ENCODE measurements around the gene ACBD3.
A peak's percentile ranks its signal among the peaks of the same experiment; 100 is the strongest.

ACBD3 gene

GRCh38 chr1:226100436-226101391 is 85.8 kb downstream of the ACBD3 start:
- Histone ChIP-seq H3K27ac (ENCODE audit: low read length) (no peak overlapping the region), H3K4me3 (ENCODE audit: low read length) (peak overlapping the region; percentile 56), H2AFZ (ENCODE audit: low read length) (peak overlapping the region; percentile 71)

GRCh38 chr1:226098870-226099835 is 87.4 kb downstream of the ACBD3 start:
- Histone ChIP-seq H3K27ac (ENCODE audit: low read length) (no peak overlapping the region), H3K9me2 (replicated peaks; ENCODE audit: insufficient read depth, low read length) (no peaks in the 10 kb centered on the region), H3K9me3 (replicated peaks; ENCODE audit: insufficient read depth, low read length) (no peaks in the 10 kb centered on the region), H3K4me1 (ENCODE audit: low read length) (peaks cover 5% of the 10 kb centered on the region), H3K4me2 (ENCODE audit: low read depth, low read length) (no peak overlapping the region), H4K20me1 (ENCODE audit: insufficient read depth, low read length) (no peaks in the 10 kb centered on the region), H3K4me3 (ENCODE audit: low read length) (no peak overlapping the region), H3F3A (ENCODE audit: insufficient read depth, low read length) (no peaks in the 10 kb centered on the region; the same call in 1 of the 2 replicates), H3K27me3 (replicated peaks; ENCODE audit: insufficient read depth, low read length) (no peaks in the 10 kb centered on the region), H2AFZ (ENCODE audit: low read length) (no peak overlapping the region), H3K9ac (ENCODE audit: low read length) (no peak overlapping the region), H3K36me3 (replicated peaks; ENCODE audit: insufficient read depth, low read length) (no peaks in the 10 kb centered on the region), H3K79me2 (ENCODE audit: low read length) (no peaks in the 10 kb centered on the region)
- no peak for TF ChIP-seq EZH2 (optimal IDR thresholded peaks at IDR 0.05; ENCODE audit: low read depth, low read length)
- no peak for TF ChIP-seq EZH2phosphoT487 (IDR thresholded peaks at IDR 0.05; ENCODE audit: low read length)
- no peak for TF ChIP-seq CTCF (IDR thresholded peaks at IDR 0.05; ENCODE audit: low read length)
- DNase-seq = peak; percentile 5

More at GRCh38 chr1:226100436-226101391, 85.8 kb downstream of the ACBD3 start:
- peak; percentile 51 for DNase-seq
- H4K20me1 ChIP-seq (ENCODE audit: insufficient read depth, low read length) = no peaks in the 10 kb centered on the region
- H3K79me2 ChIP-seq (ENCODE audit: low read length) = no peaks in the 10 kb centered on the region
- peak overlapping the region; percentile 69 for H3K4me2 ChIP-seq (ENCODE audit: low read depth, low read length)
- no peaks in the 10 kb centered on the region for H3K36me3 ChIP-seq (replicated peaks; ENCODE audit: insufficient read depth, low read length)
- no peaks in the 10 kb centered on the region for H3K9me3 ChIP-seq (replicated peaks; ENCODE audit: insufficient read depth, low read length)
- H3K9me2 ChIP-seq (replicated peaks; ENCODE audit: insufficient read depth, low read length) = no peaks in the 10 kb centered on the region
- no peak for TF ChIP-seq EZH2phosphoT487 (IDR thresholded peaks at IDR 0.05; ENCODE audit: low read length)
- TF ChIP-seq EZH2 (optimal IDR thresholded peaks at IDR 0.05; ENCODE audit: low read depth, low read length) = no peak
- TF ChIP-seq CTCF (IDR thresholded peaks at IDR 0.05; ENCODE audit: low read length) = peak; percentile 17; the same call in 1 of the 2 replicates
- peak overlapping the region; percentile 23; the same call in 1 of the 2 replicates for H3K9ac ChIP-seq (ENCODE audit: low read length)
- H3K4me1 ChIP-seq (ENCODE audit: low read length) = peaks cover 5% of the 10 kb centered on the region
- no peaks in the 10 kb centered on the region; the same call in 1 of the 2 replicates for H3F3A ChIP-seq (ENCODE audit: insufficient read depth, low read length)
- H3K27me3 ChIP-seq (replicated peaks; ENCODE audit: insufficient read depth, low read length) = no peaks in the 10 kb centered on the region

- TF ChIP-seq EZH2phosphoT487 (IDR thresholded peaks at IDR 0.05; ENCODE audit: low read length) (no peak), EZH2 (optimal IDR thresholded peaks at IDR 0.05; ENCODE audit: low read depth, low read length) (no peak), CTCF (IDR thresholded peaks at IDR 0.05; ENCODE audit: low read length) (no peak)
- Histone ChIP-seq H3K27ac (ENCODE audit: low read length) (no peak overlapping the region), H3K36me3 (replicated peaks; ENCODE audit: insufficient read depth, low read length) (no peaks in the 10 kb centered on the region), H4K20me1 (ENCODE audit: insufficient read depth, low read length) (no peaks in the 10 kb centered on the region), H3K9me3 (replicated peaks; ENCODE audit: insufficient read depth, low read length) (no peaks in the 10 kb centered on the region), H3K9ac (ENCODE audit: low read length) (no peak overlapping the region), H3K27me3 (replicated peaks; ENCODE audit: insufficient read depth, low read length) (no peaks in the 10 kb centered on the region), H3K4me2 (ENCODE audit: low read depth, low read length) (no peak overlapping the region), H2AFZ (ENCODE audit: low read length) (no peak overlapping the region), H3K9me2 (replicated peaks; ENCODE audit: insufficient read depth, low read length) (no peaks in the 10 kb centered on the region), H3K4me1 (ENCODE audit: low read length) (peaks cover 5% of the 10 kb centered on the region), H3K79me2 (ENCODE audit: low read length) (no peaks in the 10 kb centered on the region), H3K4me3 (ENCODE audit: low read length) (no peak overlapping the region), H3F3A (ENCODE audit: insufficient read depth, low read length) (no peaks in the 10 kb centered on the region)
- DNase-seq = peak; percentile 5
Measured at GRCh38 chr1:226097866-226098625, 88.5 kb downstream of the ACBD3 start.
